Hepatocyte (in vitro differentiated cells): Measurements from ENCODE around the gene AOAH.

Source experiments
- EZH2 ChIP-seq: fragments of 200-600 bp; sonication (generic); IDR thresholded peaks from 2 replicates; pipeline ENCODE4 v1.6.1; 2016; ENCODE audit warnings: antibody characterized with exemption, mild to moderate bottlenecking, borderline replicate concordance
- TF ChIP-seq, protein P1 (sequence below): fragments of 200-600 bp; sonication (generic); IDR thresholded peaks from 2 replicates; pipeline ENCODE4 v1.5.1; 2016; ENCODE audit warnings: antibody characterized with exemption, mild to moderate bottlenecking; ENCODE audit not compliant: poor library complexity

DNA sequence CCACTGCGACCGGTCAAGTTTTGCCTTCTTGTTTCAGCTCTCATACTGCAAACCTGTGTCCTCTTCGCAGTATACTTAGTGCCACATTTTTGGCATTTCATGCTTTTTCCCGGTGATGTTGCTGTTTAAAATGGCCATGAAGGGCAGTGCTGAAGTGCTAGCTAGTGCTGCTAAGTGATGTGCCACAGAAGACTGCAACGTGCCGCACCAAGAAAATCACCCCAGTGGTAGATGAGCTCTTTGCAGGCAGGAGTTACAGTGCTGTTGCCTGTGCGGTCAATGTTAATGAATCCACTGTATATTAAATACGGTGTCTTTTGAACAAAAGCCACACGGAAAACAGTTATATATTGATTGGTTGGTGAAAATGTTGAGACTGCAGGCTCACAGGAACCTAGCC, 214.3 kb downstream of the AOAH start:
- TF ChIP-seq, protein P1, sequence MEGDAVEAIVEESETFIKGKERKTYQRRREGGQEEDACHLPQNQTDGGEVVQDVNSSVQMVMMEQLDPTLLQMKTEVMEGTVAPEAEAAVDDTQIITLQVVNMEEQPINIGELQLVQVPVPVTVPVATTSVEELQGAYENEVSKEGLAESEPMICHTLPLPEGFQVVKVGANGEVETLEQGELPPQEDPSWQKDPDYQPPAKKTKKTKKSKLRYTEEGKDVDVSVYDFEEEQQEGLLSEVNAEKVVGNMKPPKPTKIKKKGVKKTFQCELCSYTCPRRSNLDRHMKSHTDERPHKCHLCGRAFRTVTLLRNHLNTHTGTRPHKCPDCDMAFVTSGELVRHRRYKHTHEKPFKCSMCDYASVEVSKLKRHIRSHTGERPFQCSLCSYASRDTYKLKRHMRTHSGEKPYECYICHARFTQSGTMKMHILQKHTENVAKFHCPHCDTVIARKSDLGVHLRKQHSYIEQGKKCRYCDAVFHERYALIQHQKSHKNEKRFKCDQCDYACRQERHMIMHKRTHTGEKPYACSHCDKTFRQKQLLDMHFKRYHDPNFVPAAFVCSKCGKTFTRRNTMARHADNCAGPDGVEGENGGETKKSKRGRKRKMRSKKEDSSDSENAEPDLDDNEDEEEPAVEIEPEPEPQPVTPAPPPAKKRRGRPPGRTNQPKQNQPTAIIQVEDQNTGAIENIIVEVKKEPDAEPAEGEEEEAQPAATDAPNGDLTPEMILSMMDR: no peak
- TF ChIP-seq EZH2: no peak
